ENCODE measurements around the gene AGFG1.
"Not testable (repeated sequence)": the region's sequence is repeated elsewhere in the genome, so short reads cannot be mapped to it uniquely, and the experiment has no call there.

AGFG1 gene

GRCh38 chr2:227515742-227516141, 43.8 kb downstream of the AGFG1 start:
- no peak for TF ChIP-seq CTCF (IDR thresholded peaks at IDR 0.05; ENCODE audit: low read depth, low read length, missing control alignments)
- H3K27me3 ChIP-seq (replicated peaks): no peaks in the 10 kb centered on the region
- no peak overlapping the region for H3K4me3 ChIP-seq (ENCODE audit: low read depth, low read length)
- no peak overlapping the region for H3K27ac ChIP-seq
- no peaks in the 10 kb centered on the region for H3K36me3 ChIP-seq (replicated peaks)
- DNase-seq: no peak
- in situ Hi-C loops (cut with HindIII; ENCODE audit: low pct_ligation_motif_present, low sequenced_read_pairs): no loop called here

GRCh38 chr2:227517724-227518123, 45.8 kb downstream of the AGFG1 start:
- DNase-seq: no peak
- in situ Hi-C loops (cut with HindIII; ENCODE audit: low pct_ligation_motif_present, low sequenced_read_pairs): no loop called here
- no peak for TF ChIP-seq CTCF (IDR thresholded peaks at IDR 0.05; ENCODE audit: low read depth, low read length, missing control alignments)
- Histone ChIP-seq H3K36me3 (replicated peaks) (no peaks in the 10 kb centered on the region), H3K27ac (no peak overlapping the region), H3K4me3 (ENCODE audit: low read depth, low read length) (no peak overlapping the region), H3K27me3 (replicated peaks) (no peaks in the 10 kb centered on the region)

- H3K27ac ChIP-seq; in situ Hi-C loops (cut with HindIII; ENCODE audit: low pct_ligation_motif_present, low sequenced_read_pairs); H3K27me3 ChIP-seq (replicated peaks); H3K36me3 ChIP-seq (replicated peaks); H3K4me3 ChIP-seq (ENCODE audit: low read depth, low read length): not testable (repeated sequence)
- DNase-seq: peak; percentile 62
Observed at GRCh38 chr2:227518278-227518865, 46.4 kb downstream of the AGFG1 start.

GRCh38 chr2:227521178-227521577, 49.2 kb downstream of the AGFG1 start:
- H3K4me3 ChIP-seq (ENCODE audit: low read depth, low read length); DNase-seq; in situ Hi-C loops (cut with HindIII; ENCODE audit: low pct_ligation_motif_present, low sequenced_read_pairs); H3K27ac ChIP-seq; H3K27me3 ChIP-seq (replicated peaks): not testable (repeated sequence)
- peaks cover 10% of the 10 kb centered on the region for H3K36me3 ChIP-seq (replicated peaks)

- in situ Hi-C loops (cut with HindIII; ENCODE audit: low pct_ligation_motif_present, low sequenced_read_pairs): no loop called here
- peaks cover 10% of the 10 kb centered on the region for H3K36me3 ChIP-seq (replicated peaks)
Observed at GRCh38 chr2:227524665-227525064, 52.7 kb downstream of the AGFG1 start.

GRCh38 chr2:227527351-227527750, 55.4 kb downstream of the AGFG1 start:
- no peak for DNase-seq
- in situ Hi-C loops (cut with HindIII; ENCODE audit: low pct_ligation_motif_present, low sequenced_read_pairs): no loop called here
- Histone ChIP-seq H3K4me3 (ENCODE audit: low read depth, low read length) (no peak overlapping the region), H3K27ac (no peak overlapping the region), H3K27me3 (replicated peaks) (no peaks in the 10 kb centered on the region), H3K36me3 (replicated peaks) (peaks cover 10% of the 10 kb centered on the region)
- no peak for TF ChIP-seq CTCF (IDR thresholded peaks at IDR 0.05; ENCODE audit: low read depth, low read length, missing control alignments)

More at GRCh38 chr2:227524665-227525064, 52.7 kb downstream of the AGFG1 start:
- Histone ChIP-seq H3K4me3 (ENCODE audit: low read depth, low read length) (no peak overlapping the region), H3K27ac (no peak overlapping the region), H3K27me3 (replicated peaks) (no peaks in the 10 kb centered on the region)
- DNase-seq: no peak
- TF ChIP-seq CTCF (IDR thresholded peaks at IDR 0.05; ENCODE audit: low read depth, low read length, missing control alignments): no peak

- in situ Hi-C loops (cut with HindIII; ENCODE audit: low pct_ligation_motif_present, low sequenced_read_pairs): no loop called here
- H3K27ac ChIP-seq: no peak overlapping the region
- no peaks in the 10 kb centered on the region for H3K27me3 ChIP-seq (replicated peaks)
- no peak for TF ChIP-seq CTCF (IDR thresholded peaks at IDR 0.05; ENCODE audit: low read depth, low read length, missing control alignments)
- H3K4me3 ChIP-seq (ENCODE audit: low read depth, low read length): no peak overlapping the region
- peaks cover 17% of the 10 kb centered on the region for H3K36me3 ChIP-seq (replicated peaks)
- DNase-seq: no peak
Observed at GRCh38 chr2:227528803-227529202, 56.8 kb downstream of the AGFG1 start.

Data from brain microvascular endothelial cell (primary cell).